HG02938 (cell line): ENCODE results near the gene TBL1X.

Source experiments
- ATAC-seq: cut with Tn5 transposase; IDR thresholded peaks from one replicate; pipeline ENCODE4 v1.9.1; 2021; ENCODE audit warnings: mild to moderate bottlenecking, moderate library complexity; ENCODE audit not compliant: unreplicated experiment

The TBL1X gene

DNA sequence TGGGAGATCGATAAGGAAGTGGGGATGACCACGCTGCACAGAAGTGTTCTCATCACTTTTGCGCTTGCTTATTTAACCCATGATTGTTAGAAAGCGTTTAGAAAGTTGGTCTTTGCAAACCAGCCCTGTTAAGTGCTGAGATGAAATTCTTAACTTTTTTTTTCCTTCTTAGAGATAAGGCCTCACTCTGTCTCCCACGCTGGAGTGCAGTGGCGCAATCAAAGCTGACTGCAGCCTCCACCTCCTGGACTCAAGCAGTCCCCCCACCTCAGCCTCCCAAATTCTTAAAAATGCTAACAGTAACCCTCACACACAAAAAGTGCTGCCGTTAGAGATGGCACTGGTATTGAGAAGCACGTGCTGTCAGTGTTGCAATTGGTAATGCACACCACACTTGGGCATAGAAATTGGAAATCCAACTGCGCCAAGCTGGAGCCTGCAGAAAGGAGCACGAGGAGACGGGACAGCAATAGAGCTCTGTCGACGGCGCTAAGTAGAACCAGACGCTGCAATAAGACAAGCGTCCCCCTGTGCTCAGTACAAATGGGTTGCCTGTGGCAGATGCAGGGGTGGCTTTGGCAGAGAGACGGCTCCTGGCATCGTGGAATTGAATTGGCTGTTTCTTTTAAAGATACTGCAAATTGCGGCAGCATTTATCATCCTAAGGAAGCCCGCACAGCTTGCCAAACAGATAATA is 113.4 kb downstream of the TBL1X start:
- no peak for ATAC-seq

DNA sequence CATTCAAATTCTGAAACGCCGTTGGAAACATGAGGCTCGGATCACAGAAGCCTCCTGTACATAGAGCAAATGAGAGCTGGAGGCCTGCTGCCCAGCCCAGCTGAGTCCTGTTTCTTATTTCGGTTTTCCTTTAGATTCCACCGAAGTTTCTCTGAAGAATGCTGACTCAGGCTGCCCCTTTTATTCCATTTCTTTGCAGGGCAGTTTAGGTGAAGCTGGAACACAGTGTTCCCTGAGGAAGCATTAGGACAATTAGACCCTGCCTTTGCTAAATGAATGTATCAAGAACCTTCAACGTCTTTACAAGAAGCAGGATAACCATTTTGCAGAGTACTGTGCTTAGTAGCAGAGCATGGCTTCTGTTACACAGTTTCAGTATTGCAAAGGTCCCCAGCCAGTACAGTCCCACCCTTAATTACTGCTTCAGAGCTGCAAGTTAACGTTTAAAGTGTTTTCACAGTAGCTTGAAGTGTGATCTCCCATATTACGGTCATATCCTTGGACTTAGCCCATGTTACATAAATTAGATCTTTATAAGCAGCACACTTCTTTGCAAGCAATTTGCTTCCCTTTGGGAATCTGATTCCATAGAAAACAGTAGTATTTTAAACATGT is 117.0 kb downstream of the TBL1X start:
- no peak for ATAC-seq

DNA sequence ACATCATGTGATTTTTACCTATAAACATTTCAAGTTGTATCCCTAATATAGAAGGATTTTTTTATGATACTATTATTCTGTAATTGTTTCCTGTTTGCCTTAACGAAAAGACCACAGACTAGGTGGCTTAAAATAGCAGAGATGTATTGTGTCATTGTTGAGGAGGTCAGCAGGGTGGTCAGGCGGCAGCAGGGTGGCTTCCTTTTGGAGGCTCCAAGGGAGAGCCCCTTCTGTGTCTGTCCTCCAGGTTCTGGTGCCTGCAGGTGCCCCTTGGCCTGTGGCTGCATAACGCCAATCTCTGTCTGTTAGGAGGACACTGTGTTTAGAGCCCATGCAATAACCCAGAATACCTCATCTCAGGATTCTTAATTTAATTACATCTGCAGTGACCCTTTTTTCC is 118.1 kb downstream of the TBL1X start:
- ATAC-seq = no peak

DNA sequence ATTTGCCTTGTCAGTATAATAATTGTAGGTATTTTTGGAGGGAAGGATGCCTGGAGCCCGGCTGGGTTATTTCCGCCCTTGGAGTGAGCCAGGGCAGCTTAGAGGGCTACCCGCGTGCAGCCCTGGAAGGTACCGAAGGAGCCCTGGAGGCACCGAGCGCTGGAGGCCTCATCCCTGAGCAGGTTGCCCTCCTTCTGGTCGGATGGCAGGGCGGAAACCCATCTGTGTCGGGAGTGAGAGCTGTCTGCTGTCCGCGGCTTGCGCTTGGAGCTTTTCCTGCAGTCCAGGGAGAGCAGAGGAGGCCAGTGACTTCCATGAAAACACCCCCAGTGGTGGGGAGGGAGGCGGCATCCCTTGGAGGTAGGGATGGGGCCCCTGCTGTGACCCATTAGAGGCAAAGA is 122.1 kb downstream of the TBL1X start:
- ATAC-seq = no peak

DNA sequence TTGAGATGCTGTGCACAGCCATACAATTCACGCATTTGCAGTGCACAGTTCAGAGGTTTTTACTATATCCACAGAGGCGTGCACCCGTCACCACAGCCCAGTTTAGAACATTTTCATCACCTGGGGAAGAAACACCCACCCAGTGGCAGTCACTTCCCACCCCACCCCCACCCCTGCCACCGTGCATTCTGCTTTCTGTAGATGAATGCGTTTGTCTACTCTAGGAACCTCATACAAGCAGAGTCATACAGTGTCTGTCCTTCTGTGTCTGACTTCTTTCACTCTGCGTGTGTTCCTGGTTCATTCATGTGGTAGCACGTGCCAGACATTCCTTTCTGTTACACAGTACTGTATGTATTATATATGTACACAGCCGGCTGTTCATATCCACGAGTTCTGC is 122.8 kb downstream of the TBL1X start:
- ATAC-seq = no peak

DNA sequence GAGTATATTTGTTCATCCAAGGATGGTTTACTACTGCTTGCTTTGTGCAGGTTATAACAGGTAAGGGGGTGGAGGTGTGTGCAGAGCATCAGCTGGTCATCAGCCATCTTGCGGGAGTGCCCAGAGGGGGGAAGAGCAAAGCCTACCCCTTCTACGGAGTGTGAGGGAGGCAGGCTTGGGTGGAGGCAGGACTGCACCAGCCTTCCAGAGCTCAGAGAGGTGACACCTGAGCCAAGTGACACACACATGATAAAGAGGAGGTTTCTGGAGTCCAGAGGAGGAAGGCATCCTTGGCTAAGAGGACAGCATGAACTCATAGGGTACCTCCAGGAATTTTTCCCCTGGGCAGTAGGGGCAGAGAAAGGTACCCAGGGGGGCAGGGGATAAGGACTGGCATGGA is 126.6 kb downstream of the TBL1X start:
- no peak for ATAC-seq

DNA sequence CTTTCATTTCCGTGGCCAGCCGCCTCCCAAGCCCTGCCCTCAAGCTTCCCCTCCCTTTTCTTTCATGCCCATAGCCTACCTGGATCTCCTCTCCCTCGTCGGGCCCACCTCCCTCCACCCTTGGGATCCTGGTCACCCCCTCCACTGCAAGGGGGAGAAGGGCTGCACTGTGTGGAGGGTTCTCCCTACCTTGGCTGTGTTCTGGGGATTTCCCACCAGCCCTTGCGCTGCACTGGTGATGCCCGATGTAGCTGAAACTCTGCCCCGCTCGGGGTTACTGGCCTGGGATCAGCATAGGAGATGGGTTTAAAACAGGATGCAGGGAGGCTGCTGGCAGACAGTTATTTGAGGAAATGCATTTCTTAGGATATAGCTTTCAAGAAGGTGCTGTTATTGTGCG is 128.9 kb downstream of the TBL1X start:
- ATAC-seq = no peak

DNA sequence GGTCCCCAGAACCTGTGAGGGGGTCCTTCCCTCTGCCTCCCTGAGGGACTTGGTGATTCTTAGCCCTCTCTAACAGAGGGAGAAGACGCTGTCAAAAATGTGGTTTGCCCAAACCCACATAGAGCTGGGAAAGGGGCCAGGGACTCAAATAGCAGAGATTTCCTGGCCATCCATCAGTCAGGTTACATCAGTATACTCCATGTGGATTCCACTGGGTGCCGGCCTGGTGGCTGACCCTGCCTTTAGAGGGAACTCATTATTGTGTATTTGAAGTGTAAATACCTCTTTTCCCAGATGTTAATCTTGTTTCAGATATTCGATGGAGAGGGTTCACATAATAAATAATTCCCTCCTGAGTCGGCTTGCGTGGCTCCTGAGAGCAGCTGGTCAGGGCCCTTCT is 130.3 kb downstream of the TBL1X start:
- no peak for ATAC-seq

DNA sequence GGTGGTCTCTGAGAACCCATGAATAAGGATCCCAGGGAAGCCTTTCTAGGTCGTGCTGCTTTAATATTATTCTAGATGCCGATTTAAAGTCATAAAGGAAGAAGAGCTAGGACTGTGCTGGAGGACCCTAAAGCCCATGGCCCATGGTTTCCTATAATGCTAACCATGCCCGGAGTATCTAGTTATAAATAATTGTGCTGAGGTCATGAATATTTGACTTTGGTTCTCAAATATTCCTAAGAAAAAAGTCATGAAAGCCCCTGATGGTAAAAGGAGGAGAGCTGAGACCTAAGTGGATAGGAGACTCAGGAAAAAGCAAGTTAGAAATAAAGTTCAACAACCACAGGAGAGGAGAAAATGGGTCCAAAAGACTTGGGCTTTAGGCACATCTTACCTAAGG is 132.0 kb downstream of the TBL1X start:
- ATAC-seq = no peak

DNA sequence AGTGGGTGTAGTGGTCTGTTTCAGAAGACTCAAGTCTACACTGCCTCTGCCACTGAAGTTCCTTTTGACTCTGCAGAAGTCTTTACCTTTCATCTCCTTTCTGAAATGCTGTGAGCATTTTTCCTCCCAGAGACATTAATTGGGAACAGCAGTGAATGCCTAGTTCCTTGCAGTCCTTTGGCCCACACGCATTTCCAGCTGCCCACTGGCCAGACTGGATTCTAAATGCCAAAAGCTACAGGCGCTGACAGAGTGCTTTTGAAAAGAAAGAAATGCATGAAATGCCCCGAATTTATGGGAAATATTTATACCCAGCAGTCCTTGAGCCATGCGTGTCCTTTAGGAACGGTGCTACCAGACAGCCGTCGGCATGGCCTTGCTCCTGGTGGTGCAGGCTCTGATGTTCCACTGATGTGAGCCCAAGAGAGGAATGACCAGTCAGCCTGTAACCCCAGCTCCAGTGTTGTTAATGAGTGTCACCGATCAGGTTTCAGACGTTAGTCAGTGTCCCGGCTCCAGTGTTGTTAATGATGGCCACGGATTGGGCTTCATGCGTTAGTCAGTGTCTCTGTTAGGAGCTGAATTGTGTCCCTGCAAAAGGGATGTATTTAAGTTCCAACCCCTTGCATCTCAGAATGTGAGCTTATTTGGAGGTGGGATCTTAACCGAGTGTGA is 132.6 kb downstream of the TBL1X start:
- no peak for ATAC-seq

DNA sequence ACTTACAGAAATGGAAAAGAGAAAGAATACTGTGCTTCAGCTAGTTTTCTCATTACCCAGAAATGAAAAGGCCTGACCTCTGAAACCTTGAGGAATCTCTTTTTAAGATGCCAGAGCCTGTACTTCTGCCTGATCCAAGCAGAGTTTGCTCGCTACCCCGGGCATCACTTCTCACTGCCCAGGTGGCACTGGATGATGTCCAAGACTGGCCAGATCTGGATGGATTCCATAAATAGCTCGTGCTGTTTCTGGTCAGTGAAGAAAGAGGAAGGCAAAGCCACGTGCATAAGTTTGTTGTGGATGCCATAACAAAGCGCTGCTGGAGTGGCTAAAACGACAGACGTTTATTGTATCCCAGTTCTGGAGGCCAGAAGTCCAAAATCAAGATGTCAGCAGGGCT is 133.5 kb downstream of the TBL1X start:
- no peak for ATAC-seq

DNA sequence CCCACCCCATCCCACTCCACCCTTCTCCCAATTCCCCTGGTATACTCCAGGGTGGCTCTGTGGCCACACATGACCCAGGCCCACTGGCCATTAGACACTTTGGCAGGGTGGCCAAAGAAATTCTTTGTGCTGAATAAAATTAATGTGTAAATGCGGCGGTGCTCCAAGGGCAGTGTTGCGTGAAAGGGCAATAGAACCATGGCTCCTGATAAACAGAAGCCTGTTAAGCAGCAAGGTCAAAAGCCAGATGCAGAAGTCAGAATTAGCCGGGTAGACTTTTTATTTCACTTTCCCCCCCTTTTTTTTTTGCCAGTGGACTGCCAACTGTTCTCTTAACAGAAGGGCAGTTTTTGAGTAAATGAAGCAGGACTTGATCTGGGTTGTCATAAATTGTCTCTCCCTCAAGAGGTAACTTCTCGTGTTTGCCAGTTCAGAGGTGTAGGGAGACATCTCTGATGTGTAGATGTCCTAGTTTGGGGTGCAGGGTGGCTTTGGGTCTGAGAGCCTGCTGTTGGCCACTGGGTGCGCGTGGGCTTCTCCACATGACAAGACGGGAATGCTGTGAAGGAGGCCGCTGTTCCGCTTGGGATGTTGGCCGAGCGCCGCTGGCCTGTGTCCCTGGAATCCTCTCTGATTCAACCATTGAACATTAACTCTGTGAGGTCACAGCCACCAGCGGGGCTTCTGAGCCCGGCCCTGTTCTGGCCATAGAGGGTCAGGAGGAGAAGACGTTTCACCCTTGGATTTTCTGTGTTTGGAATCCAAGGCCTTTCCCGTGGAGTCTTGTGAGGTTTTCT is 139.5 kb downstream of the TBL1X start:
- ATAC-seq = no peak

DNA sequence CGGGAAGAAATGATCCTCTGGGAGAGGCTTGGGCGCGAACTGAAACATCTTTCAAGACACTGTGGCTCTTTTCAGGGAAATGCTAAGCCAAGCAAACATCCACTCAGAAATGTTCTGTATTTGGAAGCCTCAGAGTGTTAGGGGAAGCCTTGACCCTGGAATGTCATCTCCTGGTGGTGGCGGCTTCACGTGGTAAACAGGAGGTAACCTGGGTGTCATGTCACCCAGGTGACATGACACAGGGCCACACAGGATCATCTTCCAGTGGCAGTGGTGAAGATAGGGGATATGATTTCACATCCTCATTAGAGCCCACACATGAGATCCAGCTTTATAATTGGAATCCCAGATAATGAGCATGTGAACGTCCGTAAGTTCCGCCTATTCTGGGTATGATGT is 140.0 kb downstream of the TBL1X start:
- ATAC-seq = no peak

DNA sequence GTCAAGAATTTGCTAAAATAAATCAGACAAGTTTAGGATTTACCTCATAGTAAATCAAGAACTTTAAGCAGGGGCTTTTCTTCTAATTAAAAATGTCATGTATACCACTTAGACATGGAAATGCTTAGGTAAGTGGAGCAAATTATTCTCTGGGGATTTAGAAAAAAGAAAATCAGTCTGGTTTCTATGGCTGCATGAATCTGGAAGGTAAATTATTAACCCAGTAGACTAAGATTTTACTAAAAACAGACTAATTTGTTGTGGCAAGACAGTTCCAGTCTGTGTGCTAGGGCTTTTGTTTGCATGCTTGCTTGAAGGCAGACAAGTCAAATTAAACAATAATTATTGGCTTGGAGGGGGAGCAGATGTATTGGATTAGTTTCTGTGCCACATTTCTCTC is 140.6 kb downstream of the TBL1X start:
- no peak for ATAC-seq

DNA sequence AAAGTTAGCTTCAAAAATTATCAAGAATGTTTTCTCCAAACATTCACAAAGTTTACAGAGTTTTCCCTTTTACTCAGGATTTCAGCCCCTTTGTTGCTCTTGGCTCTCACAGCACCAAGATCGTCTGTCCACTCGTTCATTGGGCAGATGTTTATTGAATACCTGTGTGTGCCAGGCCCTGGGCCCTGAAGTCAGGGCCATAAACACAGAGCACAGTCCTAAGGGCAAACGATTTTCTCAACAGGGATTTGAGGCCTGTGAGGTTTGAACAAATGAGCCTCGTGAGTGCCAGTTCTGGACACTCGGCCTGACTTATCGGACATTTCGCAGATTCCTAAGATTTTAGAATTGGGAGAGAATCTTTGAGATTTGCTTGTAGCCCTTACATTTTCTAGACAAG is 142.1 kb downstream of the TBL1X start:
- no peak for ATAC-seq

DNA sequence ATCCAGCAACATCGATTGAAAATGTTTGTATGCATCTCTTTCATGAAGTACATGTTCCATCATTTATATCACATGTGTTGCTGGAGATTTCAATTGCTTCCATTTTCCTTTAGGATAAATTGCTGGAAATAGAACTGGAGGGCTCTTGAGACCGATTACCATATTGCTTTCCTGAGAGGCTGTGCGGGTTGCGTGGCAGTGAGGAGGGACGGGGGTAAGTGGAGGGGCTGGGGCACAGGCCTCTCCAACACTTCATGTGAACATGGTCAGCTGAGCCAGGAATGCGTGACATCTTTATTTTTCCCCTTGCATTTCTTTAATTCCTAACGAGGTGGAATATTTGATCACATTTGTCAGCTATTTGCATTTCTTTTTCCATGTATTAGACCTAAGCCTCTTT is 144.6 kb downstream of the TBL1X start:
- ATAC-seq = no peak

DNA sequence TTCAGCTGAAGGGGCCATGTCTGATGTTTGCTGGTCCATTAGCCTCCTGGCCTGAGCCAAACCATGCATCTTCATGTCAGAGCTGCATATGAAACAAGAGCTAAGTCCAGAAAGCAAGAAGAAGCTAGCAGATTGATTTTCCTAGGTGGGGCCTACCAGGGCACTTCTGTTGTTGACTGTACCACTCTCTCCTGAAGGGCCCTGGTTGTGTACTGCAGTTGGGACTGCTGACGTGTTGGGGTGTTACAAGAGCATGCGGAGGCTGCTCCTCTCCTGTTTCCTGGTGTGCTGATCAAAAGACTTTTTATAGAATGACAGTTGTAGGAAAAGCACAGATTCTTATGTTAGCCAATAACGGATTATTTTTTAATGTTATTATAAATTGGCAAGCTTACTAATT is 145.1 kb downstream of the TBL1X start:
- no peak for ATAC-seq

DNA sequence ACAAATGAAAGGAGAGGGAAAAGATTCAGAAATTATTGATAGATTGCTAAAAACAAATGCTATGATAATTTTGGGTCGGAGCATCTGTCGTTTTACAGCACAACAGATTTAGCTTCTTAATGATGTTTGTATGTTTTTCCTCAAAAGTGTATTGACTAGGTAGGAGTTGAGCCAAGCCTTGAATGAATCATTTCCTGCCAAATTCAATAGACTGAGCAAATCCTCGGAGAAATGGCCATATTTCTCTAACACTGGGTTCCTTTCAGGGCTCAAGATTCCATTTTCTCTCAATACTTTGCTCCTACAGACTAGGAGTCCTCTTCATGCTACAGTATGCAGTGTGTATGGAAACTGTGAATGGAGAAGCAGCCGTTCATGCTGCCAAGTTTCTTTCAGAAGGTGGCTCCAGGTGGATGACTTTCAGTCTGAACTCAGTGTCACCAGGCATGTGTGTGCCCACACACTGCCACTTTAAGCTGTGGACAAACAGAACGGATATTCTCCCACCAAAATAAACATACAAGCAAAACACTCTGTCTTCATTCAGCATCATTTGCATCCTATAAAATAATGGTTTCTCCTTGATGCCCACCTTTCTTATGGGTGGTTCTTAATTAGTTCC is 146.0 kb downstream of the TBL1X start:
- ATAC-seq = no peak

DNA sequence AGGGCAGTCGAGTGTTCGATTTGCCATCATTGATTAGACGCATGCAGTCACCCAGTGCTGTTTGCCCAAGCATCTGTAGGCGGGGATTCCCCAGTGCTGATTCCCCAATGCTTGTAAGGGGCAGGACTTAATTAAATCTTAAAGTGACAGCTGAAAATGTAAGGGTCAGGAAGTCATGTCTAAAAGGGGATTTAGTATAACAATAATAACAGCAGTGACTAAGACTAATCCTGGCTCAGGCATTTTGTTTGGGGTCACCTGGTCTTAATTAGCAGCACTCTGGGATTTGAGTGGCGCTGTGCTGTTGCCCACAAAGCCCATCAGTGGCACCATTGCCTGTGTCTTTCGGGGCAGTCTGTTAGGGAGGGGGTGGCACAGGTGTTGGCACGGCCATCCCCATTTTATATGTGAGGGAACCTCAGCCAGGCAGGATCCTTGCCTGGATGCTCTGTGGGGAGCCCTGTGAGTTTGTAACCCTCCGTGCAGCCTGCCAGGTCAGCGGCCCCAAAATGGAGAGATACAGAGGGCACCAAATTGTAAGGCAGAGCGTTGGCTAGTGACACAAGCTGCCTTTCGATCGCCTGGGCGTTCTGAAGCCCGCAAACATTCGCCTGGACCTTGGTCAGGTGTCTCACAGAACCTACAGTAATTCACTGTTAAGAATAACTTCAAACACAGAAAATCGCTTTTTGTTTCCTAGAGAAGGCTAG is 146.7 kb downstream of the TBL1X start:
- no peak for ATAC-seq

DNA sequence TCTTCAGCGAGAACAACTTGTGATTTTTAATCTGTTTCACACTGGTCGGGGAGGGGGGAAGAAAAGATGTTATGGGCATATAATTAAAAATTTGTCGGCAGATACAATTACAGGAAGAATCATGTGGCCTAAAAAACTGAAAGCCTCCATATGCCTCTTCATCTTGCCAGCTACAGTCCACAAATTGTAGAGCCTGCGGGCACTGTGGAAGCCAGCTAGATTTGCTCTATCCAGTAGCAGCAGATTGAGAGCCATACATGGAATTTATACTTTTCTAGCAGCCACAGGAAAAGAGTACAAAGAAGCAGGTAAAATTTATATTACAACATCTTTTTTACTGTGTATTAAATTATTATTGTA is 147.3 kb downstream of the TBL1X start:
- ATAC-seq = no peak

DNA sequence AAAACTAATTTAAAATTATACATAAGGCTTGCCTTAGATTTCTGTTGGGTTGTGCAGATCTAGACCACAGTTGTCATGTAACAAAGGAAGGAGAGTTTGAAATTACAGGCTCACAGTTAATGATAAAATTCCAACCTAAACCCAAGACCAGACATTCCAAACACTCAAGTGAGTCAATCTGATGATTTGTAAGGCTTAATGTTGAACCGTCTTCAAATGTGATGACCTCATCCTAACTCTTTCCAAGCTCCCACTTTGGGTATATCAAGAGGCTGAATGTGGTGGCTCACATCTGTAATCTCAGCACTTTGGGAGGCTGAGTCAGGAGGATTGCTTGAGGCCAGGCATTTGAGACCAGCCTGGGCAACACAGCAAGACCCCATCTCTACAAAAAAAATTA is 149.2 kb downstream of the TBL1X start:
- no peak for ATAC-seq
